ENCODE measurements around the gene GALK1. TPM values are rescaled to one million over a fixed set of nuclear protein-coding genes. Genes with fewer than 3 reads are reported as not detected.

GALK1 gene
- total and polyA plus RNA-seq, 2 donors from 2014 or later, result 34.5 to 105 TPM

GRCh38 chr17:75755990-75756389 is 9.0 kb downstream of the GALK1 start:
- H3K4me1 ChIP-seq (ENCODE audit: control insufficient read depth in 2 of 3, insufficient read depth in 2 of 3, low read depth in 1 of 3, low read length in 3 of 3), result peaks cover 2 to 17% (median 17%) of the 10 kb centered on the region in 3 donors
- no peaks in the 10 kb centered on the region for H3K36me3 ChIP-seq (ENCODE audit: control insufficient read depth in 2 of 3, insufficient read depth in 3 of 3, low read length in 3 of 3)
- DNase-seq (no peak), FAIRE-seq (no peak)
- H3K4me3 ChIP-seq (ENCODE audit: low read length in 3 of 3), result no peak overlapping the region
- no peaks in the 10 kb centered on the region for H3K9me3 ChIP-seq (ENCODE audit: control insufficient read depth in 2 of 3, insufficient read depth in 1 of 3, low read length in 3 of 3)
- peak overlapping the region in 1 of 3 donors; percentile 7 for H3K9ac ChIP-seq (ENCODE audit: low read length in 3 of 3)
- TF ChIP-seq CTCF (IDR thresholded peaks at IDR 0.05; ENCODE audit: borderline replicate concordance, extremely low read depth, insufficient read depth), result no peak
- H3K27ac ChIP-seq (ENCODE audit: low read depth in 2 of 2, low read length in 2 of 2), result no peak overlapping the region
- H3K27me3 ChIP-seq (ENCODE audit: control insufficient read depth, insufficient read depth, low read length), result no peaks in the 10 kb centered on the region
- intact Hi-C loops (cut with DNase I), result no loop called here

GRCh38 chr17:75755205-75755901 is 9.6 kb downstream of the GALK1 start:
- peak in 3 of 5 donors; percentile 50 to 78 (median 69) for DNase-seq

GRCh38 chr17:75754378-75755204 is 10.4 kb downstream of the GALK1 start:
- H3K27ac ChIP-seq (ENCODE audit: low read depth in 2 of 2, low read length in 2 of 2), result peak overlapping the region; percentile 0 to 63
- peaks cover 2 to 19% (median 12%) of the 10 kb centered on the region in 3 donors for H3K4me1 ChIP-seq (ENCODE audit: control insufficient read depth in 2 of 3, insufficient read depth in 2 of 3, low read depth in 1 of 3, low read length in 3 of 3)
- intact Hi-C loops (cut with DNase I), result no loop called here
- FAIRE-seq, result no peak
- no peak overlapping the region for H3K4me3 ChIP-seq (ENCODE audit: low read length in 3 of 3)
- peak in 2 of 5 donors; percentile 23 to 61 for DNase-seq
- no peaks in the 10 kb centered on the region for H3K36me3 ChIP-seq (ENCODE audit: control insufficient read depth in 2 of 3, insufficient read depth in 3 of 3, low read length in 3 of 3)
- H3K9ac ChIP-seq (ENCODE audit: low read length in 3 of 3), result no peak overlapping the region
- TF ChIP-seq CTCF (IDR thresholded peaks at IDR 0.05; ENCODE audit: borderline replicate concordance, extremely low read depth, insufficient read depth), result no peak
- H3K9me3 ChIP-seq (ENCODE audit: control insufficient read depth in 2 of 3, insufficient read depth in 1 of 3, low read length in 3 of 3), result no peaks in the 10 kb centered on the region
- no peaks in the 10 kb centered on the region for H3K27me3 ChIP-seq (ENCODE audit: control insufficient read depth, insufficient read depth, low read length)

More at GRCh38 chr17:75755205-75755901, 9.6 kb downstream of the GALK1 start:
- intact Hi-C loops (cut with DNase I), result no loop called here
- no peaks in the 10 kb centered on the region for H3K36me3 ChIP-seq (ENCODE audit: control insufficient read depth in 2 of 3, insufficient read depth in 3 of 3, low read length in 3 of 3)
- peaks cover 2 to 17% (median 17%) of the 10 kb centered on the region in 3 donors for H3K4me1 ChIP-seq (ENCODE audit: control insufficient read depth in 2 of 3, insufficient read depth in 2 of 3, low read depth in 1 of 3, low read length in 3 of 3)
- no peak overlapping the region for H3K9ac ChIP-seq (ENCODE audit: low read length in 3 of 3)
- no peak for TF ChIP-seq CTCF (IDR thresholded peaks at IDR 0.05; ENCODE audit: borderline replicate concordance, extremely low read depth, insufficient read depth)
- no peak overlapping the region for H3K4me3 ChIP-seq (ENCODE audit: low read length in 3 of 3)
- no peak for FAIRE-seq
- no peaks in the 10 kb centered on the region for H3K27me3 ChIP-seq (ENCODE audit: control insufficient read depth, insufficient read depth, low read length)
- no peaks in the 10 kb centered on the region for H3K9me3 ChIP-seq (ENCODE audit: control insufficient read depth in 2 of 3, insufficient read depth in 1 of 3, low read length in 3 of 3)
- H3K27ac ChIP-seq (ENCODE audit: low read depth in 2 of 2, low read length in 2 of 2), result no peak overlapping the region
